Measurements from ENCODE around the gene CEPT1.

Gene CEPT1

DNA sequence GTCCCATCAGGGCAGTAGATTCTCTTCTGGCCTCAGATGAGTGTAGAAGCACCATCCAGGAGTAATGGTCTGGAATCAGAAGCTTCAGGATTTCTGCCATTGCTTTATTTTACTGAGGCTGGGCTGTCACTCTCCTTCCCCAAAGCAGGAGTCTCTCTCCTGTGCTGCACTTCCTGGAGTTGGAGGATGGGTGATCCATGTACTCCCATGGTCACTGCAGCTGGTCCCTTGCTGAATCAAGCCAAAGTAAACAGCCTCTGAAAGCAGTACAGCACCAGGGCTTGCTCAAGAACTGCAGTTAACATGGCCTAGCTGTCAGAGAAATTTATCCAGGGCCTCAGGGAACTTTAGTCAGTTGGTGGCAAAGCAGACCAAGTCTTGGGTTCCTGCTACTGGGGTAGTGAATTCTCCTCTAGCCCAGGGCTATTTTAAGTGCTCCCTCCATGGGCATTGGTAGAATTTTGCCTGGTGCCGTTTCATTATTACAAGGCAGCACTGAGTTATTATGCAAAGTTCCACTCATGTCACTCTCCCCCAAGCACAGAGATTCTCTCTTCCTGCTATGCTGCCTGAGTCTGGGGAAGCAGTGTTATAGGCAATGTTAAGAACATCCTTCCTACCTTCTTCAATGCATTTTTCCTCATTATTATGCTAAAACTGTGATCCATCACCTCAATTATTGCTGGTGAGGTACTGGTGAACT is 29.7 kb upstream of the CEPT1 start:
- no peak for DNase-seq (ENCODE audit: low read depth)
- no peak overlapping the region for H3K4me3 ChIP-seq (ENCODE audit: low read length)
- TF ChIP-seq, protein P1, sequence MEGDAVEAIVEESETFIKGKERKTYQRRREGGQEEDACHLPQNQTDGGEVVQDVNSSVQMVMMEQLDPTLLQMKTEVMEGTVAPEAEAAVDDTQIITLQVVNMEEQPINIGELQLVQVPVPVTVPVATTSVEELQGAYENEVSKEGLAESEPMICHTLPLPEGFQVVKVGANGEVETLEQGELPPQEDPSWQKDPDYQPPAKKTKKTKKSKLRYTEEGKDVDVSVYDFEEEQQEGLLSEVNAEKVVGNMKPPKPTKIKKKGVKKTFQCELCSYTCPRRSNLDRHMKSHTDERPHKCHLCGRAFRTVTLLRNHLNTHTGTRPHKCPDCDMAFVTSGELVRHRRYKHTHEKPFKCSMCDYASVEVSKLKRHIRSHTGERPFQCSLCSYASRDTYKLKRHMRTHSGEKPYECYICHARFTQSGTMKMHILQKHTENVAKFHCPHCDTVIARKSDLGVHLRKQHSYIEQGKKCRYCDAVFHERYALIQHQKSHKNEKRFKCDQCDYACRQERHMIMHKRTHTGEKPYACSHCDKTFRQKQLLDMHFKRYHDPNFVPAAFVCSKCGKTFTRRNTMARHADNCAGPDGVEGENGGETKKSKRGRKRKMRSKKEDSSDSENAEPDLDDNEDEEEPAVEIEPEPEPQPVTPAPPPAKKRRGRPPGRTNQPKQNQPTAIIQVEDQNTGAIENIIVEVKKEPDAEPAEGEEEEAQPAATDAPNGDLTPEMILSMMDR (IDR thresholded peaks at IDR 0.05; ENCODE audit: insufficient read depth, low read depth, low read length, missing control alignments): no peak

DNA sequence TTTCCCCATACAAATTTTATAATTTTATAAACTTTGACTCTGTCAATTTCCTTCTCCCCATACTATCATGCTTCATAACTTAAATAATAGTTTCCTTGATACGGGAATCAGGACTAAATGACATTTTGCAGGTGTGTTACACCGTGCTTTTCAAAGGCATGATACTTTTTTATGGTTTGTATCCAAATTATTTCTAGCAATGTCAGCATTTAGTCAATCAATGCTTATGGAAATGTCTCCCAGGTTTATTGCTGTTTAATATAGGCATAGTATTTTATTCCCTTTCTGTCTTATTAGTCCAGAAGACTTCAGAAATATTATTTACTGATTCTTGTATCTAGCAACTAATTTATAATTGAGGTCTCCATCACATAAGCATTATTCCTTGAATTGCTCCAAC is 23.5 kb upstream of the CEPT1 start:
- DNase-seq (ENCODE audit: low read depth): no peak
- TF ChIP-seq, protein P1 (IDR thresholded peaks at IDR 0.05; ENCODE audit: insufficient read depth, low read depth, low read length, missing control alignments): no peak
- no peak overlapping the region for H3K4me3 ChIP-seq (ENCODE audit: low read length)

DNA sequence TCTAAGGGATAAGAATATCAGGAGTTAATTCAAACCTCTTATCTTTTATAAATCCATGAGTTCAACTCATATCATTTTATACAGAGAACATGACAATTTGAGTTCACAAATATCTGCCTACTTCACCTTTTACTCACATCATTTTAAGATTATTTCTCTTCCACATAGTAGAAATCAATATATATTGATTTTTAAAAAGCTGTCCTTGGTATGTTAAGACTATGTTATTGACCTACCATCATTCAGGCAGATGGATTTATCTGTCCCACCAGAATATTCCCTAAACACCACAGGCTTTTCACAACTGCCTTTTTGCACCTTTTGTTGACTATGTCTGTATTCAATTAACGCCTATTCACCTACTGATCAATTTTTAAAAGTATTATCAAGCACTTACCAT is 13.7 kb upstream of the CEPT1 start:
- no peak overlapping the region for H3K4me3 ChIP-seq (ENCODE audit: low read length)
- TF ChIP-seq, protein P1 (IDR thresholded peaks at IDR 0.05; ENCODE audit: insufficient read depth, low read depth, low read length, missing control alignments): no peak
- no peak for DNase-seq (ENCODE audit: low read depth)

DNA sequence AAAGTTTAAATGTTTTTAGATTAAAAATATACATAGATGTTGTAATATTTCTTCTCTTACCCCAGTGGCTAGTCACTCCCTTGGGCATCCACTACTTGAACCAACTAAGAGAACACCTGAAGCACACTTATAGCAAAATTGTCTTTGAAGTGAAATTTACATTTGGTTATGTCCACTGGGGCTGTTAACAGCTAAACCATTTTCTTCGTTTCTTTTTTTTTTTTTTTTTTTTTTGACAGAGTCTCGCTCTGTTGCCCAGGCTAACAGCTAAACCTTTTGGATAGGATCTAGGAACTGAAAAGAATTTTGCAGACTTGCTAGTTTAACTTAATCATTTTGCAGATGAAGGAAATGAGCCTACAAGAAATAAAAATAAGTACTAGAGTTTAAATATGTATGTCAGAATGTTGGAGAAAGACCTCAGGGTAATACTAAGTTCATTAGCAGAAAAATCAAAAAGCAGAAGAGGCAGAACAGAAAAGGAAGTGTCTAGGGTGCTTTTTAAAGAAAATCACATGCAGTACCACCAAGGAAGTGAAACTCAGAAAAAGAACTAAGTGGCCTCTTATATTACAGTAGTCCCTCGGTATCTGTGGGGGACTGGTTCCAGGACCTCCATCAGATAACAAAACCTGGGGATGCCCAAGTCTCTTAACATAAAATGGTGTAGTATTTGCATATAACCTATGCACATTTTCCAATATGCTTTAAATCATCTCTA is 11.9 kb upstream of the CEPT1 start:
- DNase-seq (ENCODE audit: low read depth): no peak

DNA sequence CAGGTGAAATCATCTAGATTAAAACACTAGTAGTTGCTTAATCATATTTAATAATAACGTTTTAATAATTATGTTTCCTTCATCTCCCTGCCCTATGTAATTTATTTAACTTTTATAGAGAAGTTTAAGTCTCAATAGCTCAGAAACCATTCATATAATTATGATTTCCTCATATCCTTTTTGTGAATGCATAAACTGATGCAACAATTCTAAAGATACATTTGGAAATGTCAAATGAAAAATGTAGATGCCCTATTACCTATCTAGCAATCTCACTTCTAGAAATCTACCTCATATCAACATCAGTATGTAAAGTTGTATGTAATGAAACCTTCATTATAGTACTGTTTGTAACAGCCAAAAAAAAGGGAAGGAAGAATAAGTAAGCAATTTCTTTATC is 10.6 kb upstream of the CEPT1 start:
- H3K4me3 ChIP-seq (ENCODE audit: low read length): no peak overlapping the region
- TF ChIP-seq, protein P1 (IDR thresholded peaks at IDR 0.05; ENCODE audit: insufficient read depth, low read depth, low read length, missing control alignments): no peak
- DNase-seq (ENCODE audit: low read depth): no peak

More for the DNA sequence above, 11.9 kb upstream of the CEPT1 start:
- no peak overlapping the region for H3K4me3 ChIP-seq (ENCODE audit: low read length)
- TF ChIP-seq, protein P1 (IDR thresholded peaks at IDR 0.05; ENCODE audit: insufficient read depth, low read depth, low read length, missing control alignments): no peak

DNA sequence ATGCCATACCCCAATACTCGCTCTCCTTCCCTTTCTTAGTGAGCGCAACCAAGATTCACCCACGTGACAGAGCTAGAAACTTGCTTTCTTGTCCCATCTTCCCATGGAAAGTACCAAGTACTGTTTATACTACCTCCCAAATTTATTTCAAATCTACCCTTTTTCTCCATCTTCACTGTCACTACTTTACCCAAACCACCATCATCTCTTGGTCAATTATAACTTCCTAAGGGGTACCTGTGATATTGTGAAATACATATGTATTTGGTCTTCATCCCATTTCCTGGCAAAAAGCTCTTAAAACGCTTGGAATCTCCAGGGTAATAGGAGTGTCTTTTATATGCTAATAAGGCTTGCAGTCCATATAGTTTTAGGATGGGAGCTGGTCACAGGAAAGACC is 8.3 kb upstream of the CEPT1 start:
- no peak overlapping the region for H3K4me3 ChIP-seq (ENCODE audit: low read length)
- TF ChIP-seq, protein P1 (IDR thresholded peaks at IDR 0.05; ENCODE audit: insufficient read depth, low read depth, low read length, missing control alignments): no peak
- DNase-seq (ENCODE audit: low read depth): no peak
